ENCODE data around the gene TMEM42.

Gene TMEM42

GRCh38 chr3:44862226-44862637, 520 bp downstream of the TMEM42 start:
- ATAC-seq: peak; percentile 8; the same call in 2 of the 3 replicates
- no peak for TF ChIP-seq OSR1 (CRISPR knock-in tag; IDR thresholded peaks at IDR 0.05)

- ATAC-seq: no peak
- TF ChIP-seq ZFP3 (CRISPR knock-in tag; IDR thresholded peaks at IDR 0.05) (no peak), RARB (CRISPR knock-in tag; IDR thresholded peaks at IDR 0.05) (no peak), TCF4 (CRISPR knock-in tag; IDR thresholded peaks at IDR 0.05; ENCODE audit: borderline replicate concordance) (no peak), ZNF70 (CRISPR knock-in tag; IDR thresholded peaks at IDR 0.05) (no peak), ZC3H10 (CRISPR knock-in tag; IDR thresholded peaks at IDR 0.05) (no peak), ISL1 (CRISPR knock-in tag; IDR thresholded peaks at IDR 0.05) (no peak), CREB5 (CRISPR knock-in tag; IDR thresholded peaks at IDR 0.05; ENCODE audit: low read depth) (no peak), ARNTL (CRISPR knock-in tag; IDR thresholded peaks at IDR 0.05; ENCODE audit: borderline replicate concordance, low read depth) (no peak), ESRRG (CRISPR knock-in tag; IDR thresholded peaks at IDR 0.05) (no peak), PPARA (CRISPR knock-in tag; IDR thresholded peaks at IDR 0.05; ENCODE audit: borderline replicate concordance) (no peak), GLIS3 (CRISPR knock-in tag; IDR thresholded peaks at IDR 0.05) (no peak), TOX (CRISPR knock-in tag; IDR thresholded peaks at IDR 0.05; ENCODE audit: borderline replicate concordance) (no peak)
Measured at GRCh38 chr3:44865272-44866035, 3.7 kb downstream of the TMEM42 start.

- no peak for ATAC-seq
- TF ChIP-seq TSHZ2 (CRISPR knock-in tag; IDR thresholded peaks at IDR 0.05) (no peak), CSRNP3 (CRISPR knock-in tag; IDR thresholded peaks at IDR 0.05) (no peak), ZNF565 (CRISPR knock-in tag; conservative IDR thresholded peaks at IDR 0.05; ENCODE audit: low read depth) (no peak), ISL1 (CRISPR knock-in tag; IDR thresholded peaks at IDR 0.05) (no peak), ARNTL (CRISPR knock-in tag; IDR thresholded peaks at IDR 0.05; ENCODE audit: borderline replicate concordance, low read depth) (no peak), GLIS3 (CRISPR knock-in tag; IDR thresholded peaks at IDR 0.05) (no peak), POU6F1 (CRISPR knock-in tag; IDR thresholded peaks at IDR 0.05; ENCODE audit: borderline replicate concordance, low read depth) (no peak), ESRRG (CRISPR knock-in tag; IDR thresholded peaks at IDR 0.05) (no peak), ZC3H10 (CRISPR knock-in tag; IDR thresholded peaks at IDR 0.05) (no peak), SNAI2 (CRISPR knock-in tag; IDR thresholded peaks at IDR 0.05) (no peak), RARB (CRISPR knock-in tag; IDR thresholded peaks at IDR 0.05) (no peak), TOX (CRISPR knock-in tag; IDR thresholded peaks at IDR 0.05; ENCODE audit: borderline replicate concordance) (no peak), BACH2 (CRISPR knock-in tag; IDR thresholded peaks at IDR 0.05; ENCODE audit: borderline replicate concordance) (no peak), TCF4 (CRISPR knock-in tag; IDR thresholded peaks at IDR 0.05; ENCODE audit: borderline replicate concordance) (no peak), ZNF8 (CRISPR knock-in tag; IDR thresholded peaks at IDR 0.05) (no peak), ZNF70 (CRISPR knock-in tag; IDR thresholded peaks at IDR 0.05) (no peak), ZFP3 (CRISPR knock-in tag; IDR thresholded peaks at IDR 0.05) (no peak), PPARA (CRISPR knock-in tag; IDR thresholded peaks at IDR 0.05; ENCODE audit: borderline replicate concordance) (no peak), CREB5 (CRISPR knock-in tag; IDR thresholded peaks at IDR 0.05; ENCODE audit: low read depth) (no peak), OSR1 (CRISPR knock-in tag; IDR thresholded peaks at IDR 0.05) (no peak)
Measured at GRCh38 chr3:44867421-44868111, 5.9 kb downstream of the TMEM42 start.

All from SK-N-SH treated with all-trans-retinoic acid at 6 μM for 48 hours (cell line).